Choroid plexus epithelial cell (primary cell): Measurements from ENCODE around the gene CCND1.

Experiments
- DNase-seq: peaks from one replicate; pipeline ENCODE4 v3.0.0-alpha.2; 2010; ENCODE audit warnings: low read depth
- H3K4me3 ChIP-seq: 2 replicates; pipeline ENCODE4 v1.5.1; 2011; ENCODE audit warnings: low read depth, mild to moderate bottlenecking, control low read depth, low read length, moderate library complexity
- TF ChIP-seq, protein P1 (sequence below): conservative IDR thresholded peaks from 2 replicates; pipeline ENCODE4 v1.5.1; 2011; ENCODE audit warnings: low read depth, mild to moderate bottlenecking, control low read depth, inconsistent platforms, low read length, moderate library complexity

Gene CCND1

DNA sequence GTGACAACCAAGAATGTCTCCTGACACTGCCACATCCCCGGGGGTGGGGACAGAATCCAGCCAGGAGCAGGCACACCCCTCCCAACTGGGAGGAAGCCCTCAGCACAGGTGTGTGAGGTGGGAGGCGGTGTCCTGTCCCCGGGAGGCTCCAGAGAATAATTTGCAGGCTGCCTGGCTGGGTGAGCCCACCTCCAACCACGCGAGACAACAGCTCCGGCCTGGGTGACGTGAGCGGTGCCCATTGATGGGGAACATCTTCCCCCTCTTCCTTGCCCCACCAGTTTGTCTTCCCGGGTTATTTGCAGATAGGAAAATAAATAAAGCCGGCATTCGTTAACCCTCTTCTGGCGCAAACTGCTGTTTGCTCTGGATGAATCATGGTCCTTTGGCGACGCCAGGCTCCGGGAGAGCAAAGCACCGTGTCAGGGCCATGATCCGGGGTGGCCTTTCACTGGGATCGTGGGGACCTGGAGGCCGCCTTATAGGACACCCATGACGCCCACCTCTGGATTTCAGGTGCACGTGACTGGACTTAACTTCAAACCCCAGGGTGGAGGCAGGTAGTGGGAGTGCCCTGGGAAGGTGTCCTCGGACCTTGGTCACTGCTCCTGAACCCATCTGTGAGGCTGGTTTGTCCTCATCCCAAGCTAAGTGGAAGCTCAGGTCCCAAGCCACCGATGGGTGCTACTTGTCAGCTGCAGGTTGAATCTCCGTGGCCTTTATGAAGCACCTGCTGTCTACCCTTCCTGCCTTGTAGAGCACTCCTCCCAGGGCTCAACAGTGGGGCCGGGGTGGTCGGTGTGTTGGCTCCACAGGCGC lies 13.9 kb downstream of the CCND1 start:
- no peak for DNase-seq
- TF ChIP-seq, protein P1, sequence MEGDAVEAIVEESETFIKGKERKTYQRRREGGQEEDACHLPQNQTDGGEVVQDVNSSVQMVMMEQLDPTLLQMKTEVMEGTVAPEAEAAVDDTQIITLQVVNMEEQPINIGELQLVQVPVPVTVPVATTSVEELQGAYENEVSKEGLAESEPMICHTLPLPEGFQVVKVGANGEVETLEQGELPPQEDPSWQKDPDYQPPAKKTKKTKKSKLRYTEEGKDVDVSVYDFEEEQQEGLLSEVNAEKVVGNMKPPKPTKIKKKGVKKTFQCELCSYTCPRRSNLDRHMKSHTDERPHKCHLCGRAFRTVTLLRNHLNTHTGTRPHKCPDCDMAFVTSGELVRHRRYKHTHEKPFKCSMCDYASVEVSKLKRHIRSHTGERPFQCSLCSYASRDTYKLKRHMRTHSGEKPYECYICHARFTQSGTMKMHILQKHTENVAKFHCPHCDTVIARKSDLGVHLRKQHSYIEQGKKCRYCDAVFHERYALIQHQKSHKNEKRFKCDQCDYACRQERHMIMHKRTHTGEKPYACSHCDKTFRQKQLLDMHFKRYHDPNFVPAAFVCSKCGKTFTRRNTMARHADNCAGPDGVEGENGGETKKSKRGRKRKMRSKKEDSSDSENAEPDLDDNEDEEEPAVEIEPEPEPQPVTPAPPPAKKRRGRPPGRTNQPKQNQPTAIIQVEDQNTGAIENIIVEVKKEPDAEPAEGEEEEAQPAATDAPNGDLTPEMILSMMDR: no peak
- H3K4me3 ChIP-seq: no peak overlapping the region

DNA sequence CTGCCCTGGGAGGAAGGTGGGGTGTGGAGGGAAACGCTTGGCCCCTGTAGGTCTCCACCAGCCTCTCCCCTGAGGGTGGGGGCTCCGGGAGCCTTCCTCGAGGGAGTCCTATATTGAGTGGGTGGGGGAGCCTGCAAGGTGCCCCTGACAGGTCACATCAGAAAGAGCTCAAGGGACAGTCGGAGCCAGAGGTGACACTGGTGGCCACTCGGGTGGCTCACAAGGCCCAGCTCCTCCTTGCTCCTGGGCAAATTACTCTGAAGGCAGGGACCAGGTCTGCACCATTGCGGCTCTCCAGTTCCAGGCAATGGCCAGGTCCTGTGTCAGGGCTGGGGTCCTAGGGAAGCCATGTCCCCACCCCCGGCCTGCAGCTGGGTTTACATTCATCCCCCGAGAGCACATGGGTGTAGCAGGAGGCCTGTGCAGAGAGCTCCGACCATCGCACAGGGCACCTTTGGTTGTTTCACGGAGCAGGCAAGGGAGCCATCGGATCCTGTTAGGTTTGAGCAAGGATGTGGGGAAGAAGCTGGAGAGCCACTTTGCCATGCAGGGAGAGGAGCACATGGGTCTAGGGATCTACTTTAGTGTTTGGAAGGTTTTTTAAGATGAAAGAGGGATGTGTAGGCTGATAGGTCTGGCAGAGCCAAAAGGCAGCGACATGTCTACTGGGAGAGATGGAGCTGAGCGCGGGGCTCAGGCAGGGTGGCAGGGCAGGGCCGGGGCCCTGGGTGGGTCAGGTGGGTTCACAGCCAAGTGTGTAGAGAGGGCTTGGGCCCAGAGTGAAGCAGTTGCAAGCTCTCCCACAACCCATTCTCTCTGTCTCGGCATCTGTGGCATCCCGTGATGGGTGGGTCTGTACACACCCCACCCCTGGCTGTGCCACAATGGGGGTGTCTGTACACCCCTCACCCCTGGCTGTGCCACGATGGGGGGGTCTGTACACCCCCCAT lies 14.8 kb downstream of the CCND1 start:
- no peak for DNase-seq
- TF ChIP-seq, protein P1: no peak

DNA sequence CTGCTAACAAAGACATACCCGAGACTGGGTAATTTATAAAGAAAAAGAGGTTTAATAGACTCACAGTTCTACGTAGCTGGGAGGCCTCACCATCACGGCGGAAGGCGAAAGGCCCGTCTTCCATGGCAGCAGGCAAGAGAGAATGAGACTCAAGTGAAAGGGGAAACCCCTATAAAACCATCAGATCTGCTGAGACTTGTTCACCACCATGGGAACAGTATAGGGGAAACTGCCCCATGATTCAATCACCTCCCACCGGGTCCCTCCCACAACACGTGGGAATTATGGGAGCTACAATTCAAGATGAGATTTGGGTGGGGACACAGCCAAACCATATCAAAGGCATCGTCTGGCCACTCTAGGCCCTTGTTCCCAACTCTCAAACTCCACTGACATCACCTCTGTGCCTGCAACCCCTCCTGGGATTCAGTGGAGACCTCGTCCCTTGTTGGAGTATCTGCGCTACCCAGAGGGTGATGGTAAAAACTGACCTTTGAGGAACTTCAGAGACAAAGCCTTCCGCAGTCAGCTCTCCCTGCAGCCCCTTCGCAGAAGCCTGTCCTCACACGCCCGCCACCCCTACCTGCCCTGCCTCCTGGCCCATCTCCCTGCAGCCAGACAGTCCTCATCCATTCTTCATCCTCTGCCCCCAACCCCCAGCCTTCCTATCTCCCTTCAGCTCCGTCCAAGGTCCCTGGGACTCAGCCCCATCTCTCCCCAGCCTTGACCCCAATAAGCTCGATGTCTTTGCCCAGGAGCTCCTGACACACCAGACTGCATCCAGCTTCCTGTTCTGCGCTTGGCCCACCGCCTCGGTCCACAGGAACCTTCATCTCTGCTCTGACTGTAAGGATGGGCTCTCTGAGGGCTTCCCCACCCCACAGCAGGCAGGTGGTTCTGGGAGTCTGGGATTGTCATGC lies 15.8 kb downstream of the CCND1 start:
- DNase-seq: no peak
- TF ChIP-seq, protein P1: no peak

More for the DNA sequence above, 14.8 kb downstream of the CCND1 start:
- no peak overlapping the region for H3K4me3 ChIP-seq

DNA sequence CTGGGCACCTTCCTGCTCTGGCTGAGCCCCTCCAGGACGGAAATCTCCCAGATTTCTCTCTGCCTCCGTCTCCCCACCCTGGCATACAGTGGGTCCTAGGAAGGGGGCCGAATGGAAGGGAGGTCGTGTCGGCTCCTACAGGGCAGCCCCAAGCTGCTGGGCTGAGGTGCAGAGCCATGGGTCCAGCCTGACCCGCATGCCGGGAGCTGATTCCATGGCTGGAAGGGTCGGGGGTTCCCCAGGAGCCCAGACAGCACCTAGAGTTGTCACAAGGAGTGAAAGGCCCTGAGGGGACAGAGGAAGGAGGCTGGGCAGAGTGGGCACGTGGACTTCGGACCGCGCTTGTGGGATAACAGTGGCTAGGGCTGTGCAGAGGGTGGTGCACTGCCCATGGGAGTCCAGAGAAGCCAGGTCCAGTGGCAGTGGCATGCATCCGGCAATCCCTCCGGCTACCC lies 16.5 kb downstream of the CCND1 start:
- H3K4me3 ChIP-seq: no peak overlapping the region
- TF ChIP-seq, protein P1: no peak
- no peak for DNase-seq

More for the DNA sequence above, 15.8 kb downstream of the CCND1 start:
- H3K4me3 ChIP-seq: no peak overlapping the region

DNA sequence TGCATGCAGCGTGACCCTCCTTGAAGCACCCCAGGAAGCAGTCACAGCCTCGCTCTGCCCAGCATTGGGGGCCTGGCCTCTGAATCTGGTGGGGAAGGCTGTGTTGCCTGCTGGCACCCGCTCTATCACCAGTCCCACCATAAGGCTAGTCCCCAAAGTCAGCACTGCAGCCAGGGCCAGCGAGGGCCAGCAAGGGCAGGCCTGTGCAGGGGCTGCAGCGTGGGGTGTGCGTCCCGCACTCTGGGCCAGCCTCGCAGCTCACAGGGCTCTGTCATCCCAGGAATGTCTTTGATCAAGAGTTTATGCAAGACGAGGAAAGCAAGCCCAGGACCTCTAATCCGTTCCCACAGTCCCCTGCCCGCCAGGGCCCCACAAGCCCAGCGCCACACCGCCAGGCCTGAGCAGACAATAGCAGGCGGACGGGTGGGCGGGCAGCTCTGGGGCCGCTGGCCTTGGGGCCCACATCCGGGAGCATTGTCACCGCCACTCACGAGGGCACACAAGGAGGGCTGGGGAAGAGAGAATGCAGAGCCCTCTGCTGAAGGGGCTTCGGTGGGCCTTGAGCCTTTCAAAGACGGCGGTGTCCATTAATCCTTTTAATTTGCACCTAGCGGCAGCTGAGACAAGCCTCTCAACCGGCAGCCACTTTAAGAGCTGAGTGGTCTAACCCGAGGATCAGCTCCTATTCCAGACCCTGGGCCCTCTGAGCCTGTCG lies 17.1 kb downstream of the CCND1 start:
- DNase-seq: peak; percentile 60
- no peak overlapping the region for H3K4me3 ChIP-seq
- TF ChIP-seq, protein P1: no peak
